Testis (tissue), 3 donors: ENCODE data around the gene CALHM1. TPM values are rescaled to one million over a fixed set of nuclear protein-coding genes. Genes with fewer than 3 reads are reported as not detected.

Experiments
- DNase-seq: peaks from one replicate; pipeline ENCODE4 v3.0.0-alpha.2; 2019
- H3K27ac ChIP-seq, 2 donors: fragments of 200-600 bp; sonication (generic); one replicate each; pipeline ENCODE4 v1.5.1; 2019
- H3K27me3 ChIP-seq: fragments of 200-600 bp; sonication (generic); one replicate; pipeline ENCODE4 v1.5.1; 2019
- H3K36me3 ChIP-seq: fragments of 200-600 bp; sonication (generic); one replicate; pipeline ENCODE4 v1.5.1; 2017; ENCODE audit warnings: low read depth; ENCODE audit errors: missing control alignments
- H3K4me1 ChIP-seq: fragments of 200-600 bp; sonication (generic); one replicate; pipeline ENCODE4 v1.5.1; 2019
- H3K4me3 ChIP-seq, 2 donors: fragments of 200-600 bp; sonication (generic); one replicate each; pipeline ENCODE4 v1.5.1; 2017 to 2019
- H3K9me3 ChIP-seq: fragments of 200-600 bp; sonication (generic); one replicate; pipeline ENCODE4 v1.5.1; 2017
- CTCF ChIP-seq, 3 experiments: fragments of 450-650 bp in 2 of 3; fragments of 200-600 bp in 1 of 3; sonication (generic) in 1 of 3; IDR thresholded peaks; one replicate each; pipeline ENCODE4 v1.5.1; 2016 to 2019; ENCODE audit warnings: antibody characterized with exemption in 3 of 3, mild to moderate bottlenecking in 2 of 3, moderate library complexity in 1 of 3
- POLR2A ChIP-seq: fragments of 450-650 bp; IDR thresholded peaks from one replicate; pipeline ENCODE4 v1.6.1; 2017; ENCODE audit warnings: antibody characterized with exemption, mild to moderate bottlenecking, moderate library complexity
- WGBS, 2 donors: methylation state at CpG; one replicate each; pipeline ENCODE4 v1.1.5; 2018; 5-methylcytosine and 5-hydroxymethylcytosine counted together
- intact Hi-C: fragments of 100-400 bp; cut with DNase I; formaldehyde crosslinking; loops from one replicate; pipeline ENCODE4 v1.15.1; 2023; ENCODE audit warnings: low total_unique reads
- polyA plus RNA-seq: library from polyadenylated mRNA; stranded (reverse); fragments of 350-450 nt; fragmentation: Illumina TruSeq; extraction: RNeasy Lipid Tissue Mini Kit (QIAGEN cat#74804); gene quantifications from one replicate; pipeline ENCODE4 v1.2.3, GENCODE V29; 2014; ENCODE audit warnings: low read depth, low replicate concordance; ENCODE audit not compliant: insufficient read depth
- total RNA-seq, 2 donors: library from RNA; depleted of rRNA; stranded (reverse); fragments of >200 nt; gene quantifications; one replicate each; pipeline ENCODE4 v1.2.3, GENCODE V29; 2016

Gene CALHM1
- total and polyA plus RNA-seq, 3 donors from 2014 or later = 0.24 to 0.50 TPM; not detected in 1

GRCh38 chr10:103476046-103476768 is 17.5 kb upstream of the CALHM1 start:
- Histone ChIP-seq H3K36me3 (no peaks in the 10 kb centered on the region), H3K9me3 (no peaks in the 10 kb centered on the region), H3K27me3 (no peaks in the 10 kb centered on the region), H3K4me3 (no peak overlapping the region), H3K27ac (no peak overlapping the region), H3K4me1 (peaks cover 12% of the 10 kb centered on the region)
- WGBS, 2 donors = 76 to 90% methylated on average over 4 to 11 of the region's 11 CpGs
- TF ChIP-seq CTCF (IDR thresholded peaks at IDR 0.05) (peak in 1 of 3 experiments; percentile 9), POLR2A (no peak)
- peak; percentile 30 for DNase-seq
- intact Hi-C loops = no loop called here

- TF ChIP-seq POLR2A (no peak), CTCF (IDR thresholded peaks at IDR 0.05) (no peak)
- H3K27ac ChIP-seq = no peak overlapping the region
- H3K9me3 ChIP-seq = no peaks in the 10 kb centered on the region
- intact Hi-C loops = no loop called here
- H3K4me1 ChIP-seq = peaks cover 5% of the 10 kb centered on the region
- 62 to 85% methylated on average over 4 of the region's 4 CpGs for WGBS, 2 donors
- H3K4me3 ChIP-seq = no peak overlapping the region
- no peaks in the 10 kb centered on the region for H3K27me3 ChIP-seq
- no peak for DNase-seq
- no peaks in the 10 kb centered on the region for H3K36me3 ChIP-seq
Measured at GRCh38 chr10:103475437-103475836, 16.7 kb upstream of the CALHM1 start.

GRCh38 chr10:103474077-103474476 is 15.4 kb upstream of the CALHM1 start:
- Histone ChIP-seq H3K27ac (no peak overlapping the region), H3K9me3 (no peaks in the 10 kb centered on the region), H3K4me3 (no peak overlapping the region), H3K27me3 (no peaks in the 10 kb centered on the region), H3K4me1 (no peaks in the 10 kb centered on the region), H3K36me3 (no peaks in the 10 kb centered on the region)
- intact Hi-C loops = no loop called here
- DNase-seq = no peak
- TF ChIP-seq POLR2A = no peak
- no peak for TF ChIP-seq CTCF (IDR thresholded peaks at IDR 0.05)
- 88 to 89% methylated on average over 3 of the region's 3 CpGs for WGBS, 2 donors

- intact Hi-C loops = no loop called here
- WGBS, 2 donors = 38 to 60% methylated on average over 14 to 32 of the region's 32 CpGs
- H3K27ac ChIP-seq = no peak overlapping the region
- no peaks in the 10 kb centered on the region for H3K36me3 ChIP-seq
- TF ChIP-seq POLR2A (no peak), CTCF (IDR thresholded peaks at IDR 0.05) (no peak)
- H3K27me3 ChIP-seq = no peaks in the 10 kb centered on the region
- H3K9me3 ChIP-seq = no peaks in the 10 kb centered on the region
- peak; percentile 54 for DNase-seq
- peak overlapping the region in 1 of 2 donors; percentile 49 for H3K4me3 ChIP-seq
- no peaks in the 10 kb centered on the region for H3K4me1 ChIP-seq
Measured at GRCh38 chr10:103473261-103473671, 14.6 kb upstream of the CALHM1 start.

GRCh38 chr10:103472005-103472404 is 13.3 kb upstream of the CALHM1 start:
- WGBS, 2 donors = 88 to 100% methylated on average over 1 to 2 of the region's 2 CpGs
- Histone ChIP-seq H3K27ac (no peak overlapping the region), H3K36me3 (no peaks in the 10 kb centered on the region), H3K4me1 (no peaks in the 10 kb centered on the region), H3K4me3 (no peak overlapping the region), H3K27me3 (no peaks in the 10 kb centered on the region), H3K9me3 (no peaks in the 10 kb centered on the region)
- TF ChIP-seq CTCF (IDR thresholded peaks at IDR 0.05) (no peak), POLR2A (no peak)
- no peak for DNase-seq
- intact Hi-C loops = no loop called here
